Parathyroid adenoma (tissue), 2 donors: ENCODE data around the gene INPP4A.

ENCODE experiments used
- H2AFZ ChIP-seq: fragments of 300-600 bp; sonication (generic); one replicate; pipeline ENCODE4 v1.7.0; 2017; ENCODE audit warnings: antibody characterized with exemption, mild to moderate bottlenecking
- H3K27ac ChIP-seq: fragments of 300-600 bp; sonication (generic); one replicate; pipeline ENCODE4 v1.7.0; 2017
- H3K27me3 ChIP-seq: fragments of 300-600 bp; sonication (generic); one replicate; pipeline ENCODE4 v1.7.0; 2017; ENCODE audit warnings: low read length; ENCODE audit not compliant: control insufficient read depth, insufficient read depth
- H3K36me3 ChIP-seq: fragments of 300-600 bp; sonication (generic); one replicate; pipeline ENCODE4 v1.7.0; 2017; ENCODE audit warnings: low read length; ENCODE audit not compliant: control insufficient read depth, insufficient read depth
- H3K4me1 ChIP-seq: fragments of 300-600 bp; sonication (generic); one replicate; pipeline ENCODE4 v1.7.0; 2017; ENCODE audit warnings: control low read depth
- H3K4me2 ChIP-seq: fragments of 300-600 bp; sonication (generic); one replicate; pipeline ENCODE4 v1.7.0; 2017; ENCODE audit warnings: low read length
- H3K4me3 ChIP-seq: fragments of 300-600 bp; sonication (generic); one replicate; pipeline ENCODE4 v1.7.0; 2017; ENCODE audit warnings: low read depth, low read length
- H3K79me2 ChIP-seq: fragments of 300-600 bp; sonication (generic); one replicate; pipeline ENCODE4 v1.7.0; 2017; ENCODE audit warnings: control low read depth
- H3K9ac ChIP-seq: fragments of 300-600 bp; sonication (generic); one replicate; pipeline ENCODE4 v1.7.0; 2017; ENCODE audit warnings: mild to moderate bottlenecking
- H3K9me3 ChIP-seq: fragments of 300-600 bp; sonication (generic); one replicate; pipeline ENCODE4 v1.7.0; 2017; ENCODE audit warnings: low read length; ENCODE audit not compliant: control insufficient read depth
- TF ChIP-seq, protein P1 (sequence below): fragments of 300-600 bp; sonication (generic); IDR thresholded peaks from one replicate; pipeline ENCODE4 v1.7.0; 2017; ENCODE audit warnings: antibody characterized with exemption, mild to moderate bottlenecking
- donor health status: primary hyperparathyroidism.

Gene INPP4A

DNA sequence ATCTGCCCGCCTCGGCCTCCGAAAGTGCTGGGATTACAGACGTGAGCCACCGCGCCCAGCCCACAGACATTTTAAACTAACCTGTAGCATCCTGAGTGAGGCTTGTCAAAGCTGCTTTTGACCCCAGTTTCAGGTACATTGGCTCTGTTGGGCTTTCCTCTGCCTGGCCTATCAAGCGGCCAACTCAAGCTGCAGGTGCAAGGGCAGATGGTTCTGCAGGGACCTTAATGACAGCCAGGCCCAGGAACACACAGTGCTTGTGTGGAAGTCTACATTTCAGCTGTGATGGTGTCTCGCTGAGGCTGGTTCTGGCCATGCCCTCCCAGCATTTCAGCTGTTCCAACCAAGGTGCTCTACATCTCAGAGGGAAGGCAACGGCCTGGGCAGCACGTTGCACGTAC, 18.4 kb downstream of the INPP4A start:
- Histone ChIP-seq H3K79me2 (peaks cover 63% of the 10 kb centered on the region), H3K36me3 (no peaks in the 10 kb centered on the region), H3K4me1 (peaks cover 11% of the 10 kb centered on the region), H2AFZ (no peak overlapping the region), H3K9ac (no peak overlapping the region), H3K4me2 (no peak overlapping the region), H3K4me3 (no peak overlapping the region), H3K27ac (no peak overlapping the region), H3K27me3 (no peaks in the 10 kb centered on the region), H3K9me3 (no peaks in the 10 kb centered on the region)
- TF ChIP-seq, protein P1, sequence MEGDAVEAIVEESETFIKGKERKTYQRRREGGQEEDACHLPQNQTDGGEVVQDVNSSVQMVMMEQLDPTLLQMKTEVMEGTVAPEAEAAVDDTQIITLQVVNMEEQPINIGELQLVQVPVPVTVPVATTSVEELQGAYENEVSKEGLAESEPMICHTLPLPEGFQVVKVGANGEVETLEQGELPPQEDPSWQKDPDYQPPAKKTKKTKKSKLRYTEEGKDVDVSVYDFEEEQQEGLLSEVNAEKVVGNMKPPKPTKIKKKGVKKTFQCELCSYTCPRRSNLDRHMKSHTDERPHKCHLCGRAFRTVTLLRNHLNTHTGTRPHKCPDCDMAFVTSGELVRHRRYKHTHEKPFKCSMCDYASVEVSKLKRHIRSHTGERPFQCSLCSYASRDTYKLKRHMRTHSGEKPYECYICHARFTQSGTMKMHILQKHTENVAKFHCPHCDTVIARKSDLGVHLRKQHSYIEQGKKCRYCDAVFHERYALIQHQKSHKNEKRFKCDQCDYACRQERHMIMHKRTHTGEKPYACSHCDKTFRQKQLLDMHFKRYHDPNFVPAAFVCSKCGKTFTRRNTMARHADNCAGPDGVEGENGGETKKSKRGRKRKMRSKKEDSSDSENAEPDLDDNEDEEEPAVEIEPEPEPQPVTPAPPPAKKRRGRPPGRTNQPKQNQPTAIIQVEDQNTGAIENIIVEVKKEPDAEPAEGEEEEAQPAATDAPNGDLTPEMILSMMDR = no peak

DNA sequence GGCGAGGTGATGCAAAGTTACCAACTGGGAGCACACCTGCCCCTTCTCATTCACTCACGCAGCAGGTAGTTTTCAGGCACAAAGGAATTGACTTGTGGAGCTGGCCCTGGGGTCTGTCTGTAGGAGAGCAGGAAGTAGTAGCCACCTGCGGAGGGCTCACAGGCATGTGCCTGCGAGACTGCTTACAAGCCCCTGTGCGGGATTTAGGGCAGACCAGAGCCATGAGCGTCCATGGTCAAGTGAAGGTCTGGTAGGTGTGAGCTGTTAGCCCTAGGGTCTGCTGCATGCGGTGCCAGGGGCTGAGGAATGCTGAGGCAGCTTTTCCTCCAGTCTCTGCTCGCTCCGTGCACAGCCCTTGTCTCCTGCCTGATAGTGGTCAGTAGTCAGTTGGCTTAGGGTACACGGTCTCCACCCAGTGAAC, 18.9 kb downstream of the INPP4A start:
- Histone ChIP-seq H3K9me3 (no peaks in the 10 kb centered on the region), H3K36me3 (no peaks in the 10 kb centered on the region), H3K27ac (no peak overlapping the region), H3K27me3 (no peaks in the 10 kb centered on the region), H3K9ac (no peak overlapping the region), H3K4me1 (peaks cover 13% of the 10 kb centered on the region), H2AFZ (no peak overlapping the region), H3K4me3 (no peak overlapping the region), H3K79me2 (peaks cover 60% of the 10 kb centered on the region), H3K4me2 (no peak overlapping the region)
- TF ChIP-seq, protein P1 = no peak

DNA sequence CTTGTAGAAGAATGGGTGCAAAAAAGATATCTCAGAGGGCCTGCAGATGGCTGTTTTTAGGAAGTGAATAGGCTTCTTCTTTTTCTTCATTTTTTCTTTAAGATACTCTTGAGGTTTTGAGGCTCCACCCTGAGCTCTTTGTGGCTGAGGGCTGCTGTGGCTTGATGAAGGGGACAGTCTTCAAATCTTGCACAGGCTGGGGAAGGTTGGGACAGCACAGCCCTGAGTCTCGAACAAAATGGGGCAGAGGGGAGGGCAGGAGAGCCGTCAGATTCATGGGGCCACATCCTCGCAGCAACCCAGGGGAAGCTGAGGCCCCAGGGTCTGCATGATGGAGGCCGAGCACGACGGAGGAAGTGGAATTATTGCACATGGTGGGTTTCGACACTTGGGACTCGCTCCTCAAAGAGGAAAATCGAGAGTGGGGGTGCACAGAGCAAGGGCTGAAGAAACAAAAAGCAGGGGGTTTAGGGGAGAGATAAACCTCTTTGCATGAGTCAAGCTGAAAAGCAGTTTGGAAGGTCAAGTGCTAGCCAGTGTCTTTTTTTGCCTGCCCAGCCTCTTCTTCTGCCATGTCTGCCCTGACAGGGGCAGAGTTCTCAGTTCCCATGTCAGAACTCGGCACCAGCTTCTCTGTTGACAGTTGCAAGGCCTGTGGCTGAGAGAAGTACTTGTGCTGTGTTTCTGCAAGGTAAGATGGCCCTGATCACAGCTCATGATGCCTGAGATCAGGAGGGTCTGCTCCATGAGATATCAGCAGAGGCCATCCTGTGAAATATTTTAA, 19.5 kb downstream of the INPP4A start:
- Histone ChIP-seq H3K36me3 (no peaks in the 10 kb centered on the region), H3K9ac (no peak overlapping the region), H3K9me3 (no peaks in the 10 kb centered on the region), H3K4me1 (peaks cover 16% of the 10 kb centered on the region), H2AFZ (no peak overlapping the region), H3K4me2 (no peak overlapping the region), H3K4me3 (no peak overlapping the region), H3K27ac (no peak overlapping the region), H3K27me3 (no peaks in the 10 kb centered on the region), H3K79me2 (peaks cover 58% of the 10 kb centered on the region)
- TF ChIP-seq, protein P1 = no peak

DNA sequence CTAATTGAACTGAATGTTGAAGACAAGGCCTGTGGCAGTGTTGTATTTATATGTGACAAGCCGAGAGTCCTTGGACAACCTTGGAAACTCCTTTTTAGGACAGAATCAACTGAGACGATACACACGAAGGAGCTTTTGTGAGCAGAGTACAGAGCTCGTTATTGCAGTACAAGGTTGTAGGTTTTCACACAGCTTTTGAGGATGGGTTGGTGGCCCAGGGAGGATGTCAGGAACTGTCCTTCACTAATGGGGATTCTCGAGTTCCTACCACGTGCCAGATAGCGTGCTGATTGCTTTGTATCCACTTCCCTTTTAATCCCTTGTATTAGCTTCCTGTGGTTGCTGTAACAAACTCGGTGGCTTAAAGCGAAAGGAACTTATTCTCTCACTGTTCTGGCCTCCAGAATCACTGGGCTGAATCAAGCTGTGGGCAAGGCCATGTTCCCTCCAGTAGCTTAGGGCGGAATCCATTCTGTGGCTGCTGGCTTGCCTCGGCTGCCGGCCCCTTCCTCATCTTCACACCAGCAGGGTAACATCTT, 20.2 kb downstream of the INPP4A start:
- H2AFZ ChIP-seq = no peak overlapping the region
- no peak overlapping the region for H3K4me3 ChIP-seq
- H3K4me1 ChIP-seq = peaks cover 16% of the 10 kb centered on the region
- no peak overlapping the region for H3K27ac ChIP-seq
- no peaks in the 10 kb centered on the region for H3K27me3 ChIP-seq
- TF ChIP-seq, protein P1 = no peak
- H3K36me3 ChIP-seq = no peaks in the 10 kb centered on the region
- no peak overlapping the region for H3K4me2 ChIP-seq
- H3K9me3 ChIP-seq = no peaks in the 10 kb centered on the region
- no peak overlapping the region for H3K9ac ChIP-seq
- H3K79me2 ChIP-seq = peaks cover 58% of the 10 kb centered on the region
